Activated T-cell treated with anti-CD3 and anti-CD28 coated beads, Interleukin-2, amount 50 U/mL, for 4 hours (primary cell): ENCODE measurements around the gene NELFE. TPM values are rescaled to one million over a fixed set of nuclear protein-coding genes. Genes with fewer than 3 reads are reported as not detected.
"Not testable (repeated sequence)": the region's sequence is repeated elsewhere in the genome, so short reads cannot be mapped to it uniquely, and the experiment has no call there.

ENCODE experiments used
- ATAC-seq, 2 donors: fragments of 200-7000 bp; cut with Tn5 transposase; one replicate each; pipeline ENCODE4 v1.10.0; 2021
- DNase-seq: peaks from one replicate; pipeline ENCODE4 v3.0.0-alpha.2; 2020
- H3K27me3 Mint-ChIP-seq: one replicate; pipeline ENCODE4 v1.8.0; 2021; ENCODE audit warnings: low read depth, mixed read lengths
- H3K36me3 Mint-ChIP-seq: one replicate; pipeline ENCODE4 v1.8.0; 2022; ENCODE audit warnings: mixed read lengths; ENCODE audit not compliant: insufficient read depth
- H3K4me1 Mint-ChIP-seq: one replicate; pipeline ENCODE4 v1.8.0; 2021; ENCODE audit warnings: low read depth, mixed read lengths
- H3K4me3 Mint-ChIP-seq: one replicate; pipeline ENCODE4 v1.8.0; 2021; ENCODE audit warnings: mild to moderate bottlenecking, moderate library complexity, mixed read lengths
- H3K9me3 Mint-ChIP-seq: one replicate; pipeline ENCODE4 v1.8.0; 2021; ENCODE audit warnings: mixed read lengths
- total RNA-seq, 3 donors: library from RNA; stranded (reverse); gene quantifications; one replicate each; pipeline ENCODE4 v1.2.1, GENCODE V29; 2021

Gene NELFE
- total RNA-seq, 3 donors from 2014 or later, result 107 to 111 (median 109) TPM

DNA sequence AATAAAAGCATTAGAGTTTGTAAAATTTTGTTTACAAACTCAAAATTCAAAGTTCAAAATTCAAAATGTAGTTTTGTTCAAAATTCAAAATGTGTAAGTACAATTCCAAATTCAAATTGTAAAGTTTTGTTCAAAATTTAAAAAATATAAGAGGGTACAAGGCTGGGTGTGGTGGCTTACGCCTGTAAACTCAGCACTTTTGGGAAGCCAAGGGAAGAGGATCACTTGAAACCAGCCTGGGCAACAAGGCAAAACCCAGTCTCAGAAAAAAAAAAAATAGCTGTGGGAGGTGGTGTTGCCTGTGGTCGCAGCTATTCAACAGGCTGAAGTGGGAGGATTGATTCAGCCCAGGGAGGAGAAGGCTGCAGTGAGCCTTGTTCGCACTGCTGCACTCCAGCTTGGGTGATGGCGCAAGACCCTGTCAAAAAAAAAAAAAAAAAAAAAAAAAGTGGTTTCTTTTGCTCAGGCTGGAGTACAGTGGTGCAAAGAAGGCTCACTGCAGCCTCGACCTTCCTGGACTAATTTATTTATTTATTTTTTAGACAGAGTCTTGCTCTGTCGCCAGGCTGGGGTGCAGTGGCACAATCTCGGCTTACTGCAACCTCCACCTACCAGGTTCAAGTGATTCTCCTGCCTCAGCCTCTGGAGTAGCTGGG lies 51.5 kb downstream of the NELFE start:
- ATAC-seq (peak; percentile 25 to 44), DNase-seq (no peak)
- Mint-ChIP-seq H3K27me3 (peaks cover 10% of the 10 kb centered on the region), H3K4me1 (peaks cover 15% of the 10 kb centered on the region), H3K36me3 (no peaks in the 10 kb centered on the region), H3K9me3 (no peaks in the 10 kb centered on the region), H3K4me3 (no peak overlapping the region)

DNA sequence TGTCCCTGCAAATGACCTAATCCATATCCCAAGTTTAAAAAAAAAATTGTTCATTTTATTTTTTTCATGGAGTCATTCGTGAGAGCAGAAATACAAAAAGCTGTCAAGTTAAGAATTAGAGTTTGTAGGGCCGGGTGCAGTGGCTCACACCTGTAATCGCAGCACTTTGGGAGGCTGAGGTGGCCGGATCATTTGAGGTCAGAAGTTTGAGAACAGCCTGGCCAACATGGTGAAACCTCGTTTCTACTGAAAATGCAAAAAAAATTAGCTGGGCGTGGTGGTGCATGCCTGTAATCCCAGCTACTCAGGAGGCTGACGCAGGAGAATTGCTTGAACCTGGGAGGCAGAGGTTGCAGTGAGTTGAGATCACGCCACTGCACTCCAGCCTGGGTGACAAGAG lies 52.0 kb downstream of the NELFE start:
- not testable (repeated sequence) for H3K27me3 Mint-ChIP-seq

DNA sequence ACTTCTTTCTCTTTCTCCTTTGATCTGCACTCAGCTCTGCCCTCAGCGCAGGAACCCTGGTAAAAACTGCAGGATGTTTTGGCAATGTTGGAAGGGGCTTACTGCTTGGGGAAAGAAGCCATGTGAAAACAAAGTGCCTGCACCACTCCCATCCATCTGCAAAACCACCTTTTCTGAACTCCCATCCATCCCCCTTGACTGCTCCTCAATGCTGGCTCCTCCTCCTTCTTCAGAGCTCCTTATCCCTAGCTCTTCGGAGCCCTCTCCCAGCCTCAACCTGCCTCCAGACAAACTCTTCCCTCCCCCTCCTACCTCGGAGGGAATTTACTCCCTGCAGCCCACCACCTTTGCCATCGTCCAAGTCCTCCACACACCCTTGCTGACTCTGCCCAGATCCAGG lies 52.6 kb downstream of the NELFE start:
- Mint-ChIP-seq H3K9me3 (no peaks in the 10 kb centered on the region), H3K36me3 (no peaks in the 10 kb centered on the region), H3K4me3 (no peak overlapping the region), H3K4me1 (peaks cover 13% of the 10 kb centered on the region), H3K27me3 (peaks cover 9% of the 10 kb centered on the region)
- ATAC-seq (no peak), DNase-seq (no peak)

More for the DNA sequence above, 52.0 kb downstream of the NELFE start:
- ATAC-seq, H3K4me3 Mint-ChIP-seq, H3K36me3 Mint-ChIP-seq, H3K9me3 Mint-ChIP-seq, DNase-seq: not testable (repeated sequence)
- H3K4me1 Mint-ChIP-seq, result peaks cover 15% of the 10 kb centered on the region

DNA sequence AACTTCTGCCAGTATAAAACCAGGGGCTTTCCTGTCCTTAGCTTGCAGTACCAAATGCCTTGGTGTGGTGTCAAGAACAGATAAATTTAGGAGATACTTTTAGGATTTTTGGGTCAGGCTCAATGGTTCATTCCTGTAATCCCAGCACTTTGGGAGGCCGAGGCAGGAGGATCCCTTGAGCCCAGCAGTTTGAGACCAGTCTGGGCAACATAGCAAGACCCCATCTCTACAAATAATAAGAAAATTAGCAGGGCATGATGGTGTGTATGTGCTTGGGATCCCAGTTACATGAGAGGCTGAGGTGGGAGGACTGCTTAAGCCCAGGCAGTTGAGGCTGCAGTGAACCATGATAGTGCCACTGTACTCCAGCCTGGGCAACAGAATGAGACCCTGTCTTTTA lies 53.7 kb downstream of the NELFE start:
- H3K9me3 Mint-ChIP-seq, result no peaks in the 10 kb centered on the region
- DNase-seq (no peak), ATAC-seq (no peak)
- peaks cover 9% of the 10 kb centered on the region for H3K4me1 Mint-ChIP-seq
- no peak overlapping the region for H3K4me3 Mint-ChIP-seq
- peaks cover 9% of the 10 kb centered on the region for H3K27me3 Mint-ChIP-seq
- no peaks in the 10 kb centered on the region for H3K36me3 Mint-ChIP-seq

DNA sequence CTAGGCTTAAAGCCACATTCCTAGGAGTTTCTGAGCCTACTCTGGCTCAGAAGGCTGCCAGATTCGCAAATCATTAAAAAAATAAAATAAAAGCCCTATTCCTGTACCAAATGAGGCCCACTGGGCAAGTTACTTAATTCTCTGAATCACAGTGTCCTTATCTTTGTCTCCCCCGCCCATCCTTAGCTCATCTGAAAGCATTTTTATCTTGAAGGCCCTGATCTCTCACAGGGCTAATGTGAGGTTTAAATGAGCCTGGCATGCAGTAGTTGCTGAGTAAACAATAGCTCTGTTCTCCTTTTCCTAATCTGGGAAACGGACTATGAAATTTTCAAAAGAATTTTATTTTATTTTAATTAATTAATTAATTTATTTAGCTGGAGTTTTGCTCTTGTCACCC lies 54.8 kb downstream of the NELFE start:
- Mint-ChIP-seq H3K27me3 (peaks cover 9% of the 10 kb centered on the region), H3K36me3 (no peaks in the 10 kb centered on the region), H3K4me3 (no peak overlapping the region), H3K9me3 (no peaks in the 10 kb centered on the region), H3K4me1 (peaks cover 17% of the 10 kb centered on the region)
- ATAC-seq, result no peak
- no peak for DNase-seq

Other genes with a start within 250 kb of the NELFE start
- not detected for gene LY6G6D, start 243.6 kb downstream of the NELFE start, total RNA-seq
- not detected for gene LY6G6C, start 237.2 kb downstream of the NELFE start, total RNA-seq
- under 1 TPM in 2 of 3 donors, not detected in 1; 0.33 to 0.55 TPM for gene MPIG6B, start 235.6 kb downstream of the NELFE start, total RNA-seq
- gene DDAH2, start 229.7 kb downstream of the NELFE start, total RNA-seq, result 1 to 10 TPM; 3.4 to 3.9 (median 3.5) TPM
- 100 to 1,000 TPM; 344 to 370 (median 353) TPM for gene CLIC1, start 222.4 kb downstream of the NELFE start, total RNA-seq
- gene MSH5, start 219.0 kb downstream of the NELFE start, total RNA-seq, result 10 to 100 TPM; 30.9 to 35.4 (median 34.3) TPM
- gene SAPCD1, start 196.3 kb downstream of the NELFE start, total RNA-seq, result 10 to 100 TPM in 2 of 3 donors, 1 to 10 TPM in 1; 9.4 to 12.2 (median 12.1) TPM
- gene VWA7, start 181.6 kb downstream of the NELFE start, total RNA-seq, result 1 to 10 TPM; 1.4 TPM
- gene VARS1, start 163.2 kb downstream of the NELFE start, total RNA-seq, result 100 to 1,000 TPM; 231 to 263 (median 234) TPM
- 100 to 1,000 TPM; 163 to 192 (median 184) TPM for gene LSM2, start 152.0 kb downstream of the NELFE start, total RNA-seq
- gene HSPA1L, start 143.7 kb downstream of the NELFE start, total RNA-seq, result 1 to 10 TPM; 1.6 to 1.8 (median 1.7) TPM
- 10 to 100 TPM; 33.3 to 38.1 (median 34.2) TPM for gene HSPA1A, start 143.4 kb downstream of the NELFE start, total RNA-seq
- gene HSPA1B, start 131.2 kb downstream of the NELFE start, total RNA-seq, result 10 to 100 TPM; 76.1 to 97.7 (median 93.0) TPM
- gene NEU1, start 96.2 kb downstream of the NELFE start, total RNA-seq, result 10 to 100 TPM; 25.6 to 26.7 (median 26.0) TPM
- gene SLC44A4, start 80.0 kb downstream of the NELFE start, total RNA-seq, result under 1 TPM; 0.13 to 0.60 (median 0.20) TPM
- gene EHMT2, start 61.3 kb downstream of the NELFE start, total RNA-seq, result 10 to 100 TPM; 52.8 to 70.9 (median 67.8) TPM
- gene ZBTB12, start 56.9 kb downstream of the NELFE start, total RNA-seq, result 1 to 10 TPM; 3.5 to 6.1 (median 5.4) TPM
- gene C2, start 31.3 kb downstream of the NELFE start, total RNA-seq, result 1 to 10 TPM in 1 of 3 donors, under 1 TPM in 2; 0.56 to 1.0 (median 0.95) TPM
- 1 to 10 TPM in 2 of 3 donors, under 1 TPM in 1; 0.42 to 1.5 (median 1.4) TPM for gene CFB, start 12.9 kb downstream of the NELFE start, total RNA-seq
- 100 to 1,000 TPM; 123 to 157 (median 132) TPM for gene SKIC2, start 204 bp upstream of the NELFE start, total RNA-seq
- 1 to 10 TPM; 7.1 to 9.0 (median 8.9) TPM for gene DXO, start 13.2 kb upstream of the NELFE start, total RNA-seq
- gene C4A, start 23.1 kb upstream of the NELFE start, total RNA-seq, result 1 to 10 TPM; 4.3 to 5.9 (median 5.3) TPM
- gene C4B, start 55.8 kb upstream of the NELFE start, total RNA-seq, result 1 to 10 TPM; 4.9 to 5.3 (median 5.2) TPM
- gene CYP21A2, start 79.4 kb upstream of the NELFE start, total RNA-seq, result 1 to 10 TPM in 1 of 3 donors, under 1 TPM in 2; 0.74 to 1.0 (median 0.84) TPM
- 1 to 10 TPM; 1.1 to 1.9 (median 1.6) TPM for gene TNXB, start 150.4 kb upstream of the NELFE start, total RNA-seq
- gene ATF6B, start 169.3 kb upstream of the NELFE start, total RNA-seq, result 10 to 100 TPM; 65.2 to 75.2 (median 67.2) TPM
- 1 to 10 TPM; 3.2 to 6.6 (median 4.9) TPM for gene FKBPL, start 171.3 kb upstream of the NELFE start, total RNA-seq
- under 1 TPM; 0.37 to 0.51 (median 0.38) TPM for gene PRRT1, start 193.0 kb upstream of the NELFE start, total RNA-seq
- gene PPT2, start 195.2 kb upstream of the NELFE start, total RNA-seq, result 10 to 100 TPM; 18.7 to 27.0 (median 20.2) TPM
- 1 to 10 TPM; 6.4 to 9.6 (median 9.1) TPM for gene EGFL8, start 205.6 kb upstream of the NELFE start, total RNA-seq
- 10 to 100 TPM; 27.3 to 28.2 (median 28.1) TPM for gene AGPAT1, start 217.1 kb upstream of the NELFE start, total RNA-seq
- 10 to 100 TPM; 40.1 to 49.6 (median 47.1) TPM for gene RNF5, start 219.4 kb upstream of the NELFE start, total RNA-seq
- 10 to 100 TPM in 2 of 3 donors, 1 to 10 TPM in 1; 8.9 to 14.7 (median 13.0) TPM for gene AGER, start 225.3 kb upstream of the NELFE start, total RNA-seq
- gene PBX2, start 231.2 kb upstream of the NELFE start, total RNA-seq, result 10 to 100 TPM; 62.2 to 68.2 (median 64.0) TPM
- gene GPSM3, start 233.7 kb upstream of the NELFE start, total RNA-seq, result 10 to 100 TPM; 37.1 to 47.6 (median 43.4) TPM